Measurements from ENCODE around the gene BTBD19. TPM values are rescaled to one million over a fixed set of nuclear protein-coding genes. Genes with fewer than 3 reads are reported as not detected.

The BTBD19 gene
- polyA plus RNA-seq, 1 of the 3 experiments (the other 2 are of a cell fraction) = 36.9 TPM

DNA sequence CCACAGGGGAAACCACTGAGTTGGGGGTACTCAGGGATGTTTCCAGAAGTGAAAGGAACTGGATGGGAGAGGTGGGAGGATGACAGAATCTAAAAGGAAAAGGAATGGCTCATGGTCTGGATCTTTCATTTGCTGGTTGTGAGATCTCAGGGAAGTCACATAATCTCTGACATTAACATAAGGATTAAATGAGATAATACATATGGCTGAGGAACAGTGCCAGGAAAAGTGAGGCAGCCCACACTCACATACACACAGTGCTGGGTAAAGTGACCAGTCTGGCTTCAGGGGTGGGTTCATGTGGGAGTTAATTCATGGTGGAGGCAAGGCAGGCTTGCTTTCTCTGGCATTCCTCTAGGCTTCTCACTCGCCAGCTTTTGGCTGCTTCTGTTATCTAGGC is 38.7 kb downstream of the BTBD19 start:
- H3K27ac ChIP-seq (ENCODE audit: low read depth in 2 of 2, low read length in 1 of 2) = no peak overlapping the region
- H3K4me3 ChIP-seq (ENCODE audit: low read depth in 2 of 2, low read length in 1 of 2) = no peak overlapping the region
- peaks cover 0 to 2% of the 10 kb centered on the region in 2 experiments; a peak in 1 of 4 replicates for H3K4me1 ChIP-seq (ENCODE audit: control insufficient read depth in 1 of 2, insufficient read depth in 2 of 2, low read depth in 1 of 2, low read length in 1 of 2)
- DNase-seq = no peak
- H3K9me3 ChIP-seq = no peaks in the 10 kb centered on the region
- no peak overlapping the region for H3K9ac ChIP-seq
- no peak overlapping the region for H3K4me2 ChIP-seq
- no peak for TF ChIP-seq FOXM1 (IDR thresholded peaks at IDR 0.05; ENCODE audit: low read depth)
- TF ChIP-seq, protein P1, sequence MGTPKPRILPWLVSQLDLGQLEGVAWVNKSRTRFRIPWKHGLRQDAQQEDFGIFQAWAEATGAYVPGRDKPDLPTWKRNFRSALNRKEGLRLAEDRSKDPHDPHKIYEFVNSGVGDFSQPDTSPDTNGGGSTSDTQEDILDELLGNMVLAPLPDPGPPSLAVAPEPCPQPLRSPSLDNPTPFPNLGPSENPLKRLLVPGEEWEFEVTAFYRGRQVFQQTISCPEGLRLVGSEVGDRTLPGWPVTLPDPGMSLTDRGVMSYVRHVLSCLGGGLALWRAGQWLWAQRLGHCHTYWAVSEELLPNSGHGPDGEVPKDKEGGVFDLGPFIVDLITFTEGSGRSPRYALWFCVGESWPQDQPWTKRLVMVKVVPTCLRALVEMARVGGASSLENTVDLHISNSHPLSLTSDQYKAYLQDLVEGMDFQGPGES (IDR thresholded peaks at IDR 0.05; ENCODE audit: low read depth, low read length) = no peak
- TF ChIP-seq, protein P2, sequence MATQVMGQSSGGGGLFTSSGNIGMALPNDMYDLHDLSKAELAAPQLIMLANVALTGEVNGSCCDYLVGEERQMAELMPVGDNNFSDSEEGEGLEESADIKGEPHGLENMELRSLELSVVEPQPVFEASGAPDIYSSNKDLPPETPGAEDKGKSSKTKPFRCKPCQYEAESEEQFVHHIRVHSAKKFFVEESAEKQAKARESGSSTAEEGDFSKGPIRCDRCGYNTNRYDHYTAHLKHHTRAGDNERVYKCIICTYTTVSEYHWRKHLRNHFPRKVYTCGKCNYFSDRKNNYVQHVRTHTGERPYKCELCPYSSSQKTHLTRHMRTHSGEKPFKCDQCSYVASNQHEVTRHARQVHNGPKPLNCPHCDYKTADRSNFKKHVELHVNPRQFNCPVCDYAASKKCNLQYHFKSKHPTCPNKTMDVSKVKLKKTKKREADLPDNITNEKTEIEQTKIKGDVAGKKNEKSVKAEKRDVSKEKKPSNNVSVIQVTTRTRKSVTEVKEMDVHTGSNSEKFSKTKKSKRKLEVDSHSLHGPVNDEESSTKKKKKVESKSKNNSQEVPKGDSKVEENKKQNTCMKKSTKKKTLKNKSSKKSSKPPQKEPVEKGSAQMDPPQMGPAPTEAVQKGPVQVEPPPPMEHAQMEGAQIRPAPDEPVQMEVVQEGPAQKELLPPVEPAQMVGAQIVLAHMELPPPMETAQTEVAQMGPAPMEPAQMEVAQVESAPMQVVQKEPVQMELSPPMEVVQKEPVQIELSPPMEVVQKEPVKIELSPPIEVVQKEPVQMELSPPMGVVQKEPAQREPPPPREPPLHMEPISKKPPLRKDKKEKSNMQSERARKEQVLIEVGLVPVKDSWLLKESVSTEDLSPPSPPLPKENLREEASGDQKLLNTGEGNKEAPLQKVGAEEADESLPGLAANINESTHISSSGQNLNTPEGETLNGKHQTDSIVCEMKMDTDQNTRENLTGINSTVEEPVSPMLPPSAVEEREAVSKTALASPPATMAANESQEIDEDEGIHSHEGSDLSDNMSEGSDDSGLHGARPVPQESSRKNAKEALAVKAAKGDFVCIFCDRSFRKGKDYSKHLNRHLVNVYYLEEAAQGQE (IDR thresholded peaks at IDR 0.05; ENCODE audit: low read depth, low read length) = no peak
- TF ChIP-seq EP300 (IDR thresholded peaks at IDR 0.05; ENCODE audit: borderline replicate concordance in 1 of 2, low read depth in 1 of 2, low read length in 1 of 2) = no peak
- no peak for TF ChIP-seq FOSL2 (IDR thresholded peaks at IDR 0.05; ENCODE audit: borderline replicate concordance, low read depth)
- no peak for TF ChIP-seq RXRA (IDR thresholded peaks at IDR 0.05; ENCODE audit: borderline replicate concordance, low read depth)
- TF ChIP-seq, protein P3, sequence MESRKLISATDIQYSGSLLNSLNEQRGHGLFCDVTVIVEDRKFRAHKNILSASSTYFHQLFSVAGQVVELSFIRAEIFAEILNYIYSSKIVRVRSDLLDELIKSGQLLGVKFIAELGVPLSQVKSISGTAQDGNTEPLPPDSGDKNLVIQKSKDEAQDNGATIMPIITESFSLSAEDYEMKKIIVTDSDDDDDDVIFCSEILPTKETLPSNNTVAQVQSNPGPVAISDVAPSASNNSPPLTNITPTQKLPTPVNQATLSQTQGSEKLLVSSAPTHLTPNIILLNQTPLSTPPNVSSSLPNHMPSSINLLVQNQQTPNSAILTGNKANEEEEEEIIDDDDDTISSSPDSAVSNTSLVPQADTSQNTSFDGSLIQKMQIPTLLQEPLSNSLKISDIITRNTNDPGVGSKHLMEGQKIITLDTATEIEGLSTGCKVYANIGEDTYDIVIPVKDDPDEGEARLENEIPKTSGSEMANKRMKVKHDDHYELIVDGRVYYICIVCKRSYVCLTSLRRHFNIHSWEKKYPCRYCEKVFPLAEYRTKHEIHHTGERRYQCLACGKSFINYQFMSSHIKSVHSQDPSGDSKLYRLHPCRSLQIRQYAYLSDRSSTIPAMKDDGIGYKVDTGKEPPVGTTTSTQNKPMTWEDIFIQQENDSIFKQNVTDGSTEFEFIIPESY (IDR thresholded peaks at IDR 0.05; ENCODE audit: borderline replicate concordance, low read depth) = no peak
- no peak for TF ChIP-seq SIN3A (IDR thresholded peaks at IDR 0.05; ENCODE audit: borderline replicate concordance, low read depth, low read length)
- TF ChIP-seq FOXJ3 (CRISPR knock-in tag; IDR thresholded peaks at IDR 0.05) = no peak
- TF ChIP-seq POLR2AphosphoS5 (IDR thresholded peaks at IDR 0.05; ENCODE audit: low read depth, low read length) = no peak
- TF ChIP-seq YY1 (IDR thresholded peaks at IDR 0.05; ENCODE audit: low read depth) = no peak
- TF ChIP-seq CHD2 (IDR thresholded peaks at IDR 0.05; ENCODE audit: low read length, partially characterized antibody) = no peak
- no peak for TF ChIP-seq RAD21 (IDR thresholded peaks at IDR 0.05; ENCODE audit: low read length)
- TF ChIP-seq, protein P4, sequence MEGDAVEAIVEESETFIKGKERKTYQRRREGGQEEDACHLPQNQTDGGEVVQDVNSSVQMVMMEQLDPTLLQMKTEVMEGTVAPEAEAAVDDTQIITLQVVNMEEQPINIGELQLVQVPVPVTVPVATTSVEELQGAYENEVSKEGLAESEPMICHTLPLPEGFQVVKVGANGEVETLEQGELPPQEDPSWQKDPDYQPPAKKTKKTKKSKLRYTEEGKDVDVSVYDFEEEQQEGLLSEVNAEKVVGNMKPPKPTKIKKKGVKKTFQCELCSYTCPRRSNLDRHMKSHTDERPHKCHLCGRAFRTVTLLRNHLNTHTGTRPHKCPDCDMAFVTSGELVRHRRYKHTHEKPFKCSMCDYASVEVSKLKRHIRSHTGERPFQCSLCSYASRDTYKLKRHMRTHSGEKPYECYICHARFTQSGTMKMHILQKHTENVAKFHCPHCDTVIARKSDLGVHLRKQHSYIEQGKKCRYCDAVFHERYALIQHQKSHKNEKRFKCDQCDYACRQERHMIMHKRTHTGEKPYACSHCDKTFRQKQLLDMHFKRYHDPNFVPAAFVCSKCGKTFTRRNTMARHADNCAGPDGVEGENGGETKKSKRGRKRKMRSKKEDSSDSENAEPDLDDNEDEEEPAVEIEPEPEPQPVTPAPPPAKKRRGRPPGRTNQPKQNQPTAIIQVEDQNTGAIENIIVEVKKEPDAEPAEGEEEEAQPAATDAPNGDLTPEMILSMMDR (IDR thresholded peaks at IDR 0.05) = no peak
- TF ChIP-seq, protein P5, sequence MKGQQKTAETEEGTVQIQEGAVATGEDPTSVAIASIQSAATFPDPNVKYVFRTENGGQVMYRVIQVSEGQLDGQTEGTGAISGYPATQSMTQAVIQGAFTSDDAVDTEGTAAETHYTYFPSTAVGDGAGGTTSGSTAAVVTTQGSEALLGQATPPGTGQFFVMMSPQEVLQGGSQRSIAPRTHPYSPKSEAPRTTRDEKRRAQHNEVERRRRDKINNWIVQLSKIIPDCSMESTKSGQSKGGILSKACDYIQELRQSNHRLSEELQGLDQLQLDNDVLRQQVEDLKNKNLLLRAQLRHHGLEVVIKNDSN (IDR thresholded peaks at IDR 0.05; ENCODE audit: borderline replicate concordance, low read depth) = no peak
- TF ChIP-seq NRF1 (IDR thresholded peaks at IDR 0.05; ENCODE audit: low read depth, low read length) = no peak
- no peak for TF ChIP-seq MEF2A (IDR thresholded peaks at IDR 0.05; ENCODE audit: borderline replicate concordance, low read depth)
- TF ChIP-seq TAF1 (IDR thresholded peaks at IDR 0.05; ENCODE audit: borderline replicate concordance, low read depth, low read length) = no peak
- no peaks in the 10 kb centered on the region for H3K79me2 ChIP-seq (ENCODE audit: insufficient read depth)
- POLR2A ChIA-PET = no interaction called here
- no peaks in the 10 kb centered on the region for H3K36me3 ChIP-seq (replicated peaks in 1 of 2; ENCODE audit: control insufficient read depth in 1 of 2, insufficient read depth in 2 of 2, low read length in 1 of 2)
- 100% methylated on average over 1 of the region's 1 CpG for WGBS (ENCODE audit: low lambda C conversion rate)
- no peaks in the 10 kb centered on the region for H4K20me1 ChIP-seq (ENCODE audit: insufficient read depth)
- no peaks in the 10 kb centered on the region for H3K27me3 ChIP-seq (ENCODE audit: insufficient read depth)
- H2AFZ ChIP-seq (ENCODE audit: low read depth) = no peak overlapping the region
- peaks cover 2% of the 10 kb centered on the region for H3F3A ChIP-seq (replicated peaks; ENCODE audit: insufficient read depth)
- CTCF ChIA-PET = no interaction called here
- no peaks in the 10 kb centered on the region for H3K9me2 ChIP-seq

Measured in SK-N-SH (cell line).